Stimulated activated CD4-positive, alpha-beta T cell treated with anti-CD3 and anti-CD28 coated beads, TNF-alpha, amount 100 ng/mL, for 1 hour (primary cell): ENCODE measurements around the gene FNTB.
"Not testable (repeated sequence)": the region's sequence is repeated elsewhere in the genome, so short reads cannot be mapped to it uniquely, and the experiment has no call there.

Source experiments
- DNase-seq, 3 donors: peaks; one replicate each; pipeline ENCODE4 v3.0.0-alpha.2; 2020; ENCODE audit warnings: low read depth in 3 of 3, low spot score in 1 of 3

FNTB gene

GRCh38 chr14:65011538-65011937 is 24.8 kb downstream of the FNTB start:
- no peak for DNase-seq

GRCh38 chr14:65012353-65012752 is 25.7 kb downstream of the FNTB start:
- DNase-seq, result no peak

GRCh38 chr14:65015391-65015790 is 28.7 kb downstream of the FNTB start:
- DNase-seq, result no peak

GRCh38 chr14:65016471-65016870 is 29.8 kb downstream of the FNTB start:
- DNase-seq, result no peak

- no peak for DNase-seq
These were observed 33.4 kb downstream of the FNTB start for GRCh38 chr14:65019944-65020566.

GRCh38 chr14:65024957-65025356 is 38.3 kb downstream of the FNTB start:
- DNase-seq, result no peak

GRCh38 chr14:65025818-65026217 is 39.1 kb downstream of the FNTB start:
- no peak for DNase-seq

GRCh38 chr14:65026526-65026925 is 39.8 kb downstream of the FNTB start:
- no peak for DNase-seq

- DNase-seq, result no peak
These were observed 40.6 kb downstream of the FNTB start for GRCh38 chr14:65027127-65027799.

- no peak for DNase-seq
These were observed 42.2 kb downstream of the FNTB start for GRCh38 chr14:65028937-65029336.

GRCh38 chr14:65031321-65031720 is 44.6 kb downstream of the FNTB start:
- not testable (repeated sequence) for DNase-seq

- no peak for DNase-seq
These were observed 45.6 kb downstream of the FNTB start for GRCh38 chr14:65032319-65032718.

- no peak for DNase-seq
These were observed 46.5 kb downstream of the FNTB start for GRCh38 chr14:65033181-65033580.

GRCh38 chr14:65034021-65034420 is 47.3 kb downstream of the FNTB start:
- no peak for DNase-seq

GRCh38 chr14:65035049-65035448 is 48.4 kb downstream of the FNTB start:
- no peak for DNase-seq

- no peak for DNase-seq
These were observed 52.3 kb downstream of the FNTB start for GRCh38 chr14:65038966-65039365.

GRCh38 chr14:65040666-65041433 is 54.2 kb downstream of the FNTB start:
- DNase-seq, result no peak

- no peak for DNase-seq
These were observed 54.8 kb downstream of the FNTB start for GRCh38 chr14:65041434-65041915.

- DNase-seq, result no peak
These were observed 55.6 kb downstream of the FNTB start for GRCh38 chr14:65042296-65042695.

GRCh38 chr14:65042731-65043372 is 56.2 kb downstream of the FNTB start:
- DNase-seq, result no peak

GRCh38 chr14:65043893-65044595 is 57.3 kb downstream of the FNTB start:
- DNase-seq, result no peak
